Left lobe of liver (tissue), 2 donors: ENCODE data around the gene ARTN. TPM values are rescaled to one million over a fixed set of nuclear protein-coding genes. Genes with fewer than 3 reads are reported as not detected.

Experiments
- ATAC-seq: fragments of 200-7000 bp; cut with Tn5 transposase; one replicate; pipeline ENCODE4 v1.9.1; 2020; ENCODE audit warnings: mild to moderate bottlenecking, moderate library complexity
- DNase-seq: peaks from one replicate; pipeline ENCODE4 v3.0.0-alpha.2; 2020; ENCODE audit warnings: low spot score
- total RNA-seq: library from RNA; stranded (reverse); gene quantifications from one replicate; pipeline ENCODE4 v1.2.1, GENCODE V29; 2021
- donor health status: DM: no; HTN: no; CAD: no; lungs with moderate emphysema.
- donor health status: DM: no; HTN: yes; CAD: no.

ARTN gene
- total RNA-seq: 0.58 TPM

- ATAC-seq (peak; percentile 43), DNase-seq (no peak)
Observed at GRCh38 chr1:43933386-43934100, at the start of gene ARTN. ARTN (plus strand) TSS chr1:43933801; CDS start chr1:43935657, 1,856 bp downstream.

- no peak for ATAC-seq
Observed at GRCh38 chr1:43885279-43885801, 48.3 kb upstream of the ARTN start.

DNA sequence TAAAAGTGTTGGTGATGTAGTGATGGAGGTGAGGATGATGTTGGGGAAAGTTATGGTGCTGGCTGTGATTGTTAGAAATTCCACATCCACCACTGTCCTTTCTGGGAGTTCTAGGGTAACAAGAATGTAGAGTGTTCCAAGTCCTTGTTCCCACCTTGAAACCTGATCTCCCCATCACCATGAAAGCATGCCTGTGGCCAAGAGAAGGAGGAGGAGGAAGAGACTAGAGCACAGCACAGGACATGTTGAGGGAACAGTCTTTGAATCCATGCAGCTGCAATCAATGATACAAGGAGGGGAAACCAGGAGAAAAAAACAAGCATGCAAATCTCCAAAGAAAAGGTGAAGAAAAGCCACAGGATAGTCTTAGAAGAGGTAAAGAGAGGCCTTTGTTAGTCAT is 45.9 kb upstream of the ARTN start:
- ATAC-seq (no peak), DNase-seq (no peak)

More at GRCh38 chr1:43885279-43885801, 48.3 kb upstream of the ARTN start:
- DNase-seq: no peak

DNA sequence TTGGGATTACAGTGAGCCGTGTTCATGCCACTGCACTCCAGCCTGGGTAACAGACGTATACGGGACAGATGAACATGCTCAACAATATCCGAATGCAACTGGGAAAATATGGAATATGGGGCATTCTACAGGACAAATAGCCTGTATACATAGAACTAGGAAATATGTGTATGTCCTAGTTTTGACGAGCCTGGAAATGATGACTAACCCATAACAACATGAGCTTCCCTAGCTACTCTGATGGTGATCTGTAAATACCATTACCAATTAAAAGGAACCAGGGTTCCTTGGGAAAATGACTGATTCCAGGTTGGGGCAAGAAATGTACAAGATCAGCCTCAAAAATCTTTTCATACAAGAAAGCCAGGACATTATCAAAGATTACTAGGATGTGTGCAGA is 42.8 kb upstream of the ARTN start:
- DNase-seq: no peak
- no peak for ATAC-seq

DNA sequence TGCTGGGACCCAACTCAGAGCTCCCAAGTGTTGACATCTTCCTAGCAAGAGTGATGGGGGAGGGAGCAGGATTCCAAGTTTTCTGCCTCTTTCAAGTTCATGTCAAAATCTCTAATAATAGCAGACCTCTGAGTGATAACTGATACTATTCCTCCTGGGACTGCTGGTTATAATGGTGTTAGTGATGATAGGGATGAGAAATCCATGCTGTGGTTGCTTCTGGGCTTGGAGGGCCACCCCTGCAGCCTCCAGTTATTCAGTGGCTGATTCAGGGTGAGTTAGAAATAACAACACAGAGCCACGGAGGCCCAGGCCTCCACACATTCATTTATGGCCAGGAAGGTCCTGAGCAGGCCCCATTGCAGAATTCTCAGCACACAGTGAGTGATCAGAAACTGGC is 40.6 kb upstream of the ARTN start:
- DNase-seq: no peak
- ATAC-seq: no peak

GRCh38 chr1:43898981-43899380 is 34.6 kb upstream of the ARTN start:
- DNase-seq: no peak

GRCh38 chr1:43900386-43900785 is 33.2 kb upstream of the ARTN start:
- ATAC-seq (no peak), DNase-seq (no peak)

More at GRCh38 chr1:43898981-43899380, 34.6 kb upstream of the ARTN start:
- ATAC-seq: no peak

GRCh38 chr1:43901196-43901961 is 32.2 kb upstream of the ARTN start:
- DNase-seq: no peak
- peak; percentile 13 for ATAC-seq

- no peak for ATAC-seq
- DNase-seq: no peak
Observed at GRCh38 chr1:43902058-43902831, 31.4 kb upstream of the ARTN start.

DNA sequence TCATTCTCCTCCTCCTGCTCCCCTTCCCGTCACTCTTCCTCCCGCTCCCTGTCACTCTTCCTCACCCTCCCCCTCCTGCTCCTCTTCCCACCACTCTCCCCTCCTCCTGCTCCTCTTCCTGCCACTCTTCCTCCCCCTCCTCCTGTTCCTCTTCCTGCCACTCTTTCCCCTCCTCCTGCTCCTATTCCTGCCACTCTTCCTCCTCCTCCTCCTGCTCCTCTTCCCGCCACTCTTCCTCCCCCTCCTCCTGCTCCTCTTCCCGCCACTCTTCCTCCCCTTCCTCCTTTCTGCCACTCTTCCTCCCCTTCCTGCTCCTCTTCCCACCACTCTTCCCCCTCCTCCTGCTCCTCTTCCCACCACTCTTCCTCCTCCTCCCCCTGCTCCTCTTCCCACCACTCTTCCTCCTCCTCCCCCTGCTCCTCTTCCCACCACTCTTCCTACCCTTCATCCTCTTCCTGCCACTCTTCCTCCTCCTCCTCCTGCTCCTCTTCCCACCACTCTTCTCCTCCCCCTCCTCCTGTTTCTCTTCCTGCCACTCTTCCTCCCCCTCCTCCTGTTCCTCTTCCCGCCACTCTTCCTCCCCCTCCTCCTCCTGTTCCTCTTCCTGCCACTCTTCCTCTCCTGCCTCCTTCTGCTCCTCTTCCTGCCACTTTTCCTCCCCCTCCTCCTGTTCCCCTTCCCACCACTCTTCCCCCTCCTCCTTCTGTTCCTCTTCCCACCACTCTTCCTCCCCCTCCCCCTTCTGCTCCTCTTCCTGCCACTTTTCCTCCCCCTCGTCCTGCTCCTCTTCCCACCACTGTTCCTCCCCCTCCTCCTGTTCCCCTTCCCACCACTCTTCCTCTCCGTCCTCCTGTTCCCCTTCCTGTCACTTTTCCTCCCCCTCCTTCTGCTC is 28.7 kb upstream of the ARTN start:
- DNase-seq (no peak), ATAC-seq (no peak)

GRCh38 chr1:43908226-43908625 is 25.4 kb upstream of the ARTN start:
- no peak for ATAC-seq
- DNase-seq: no peak

DNA sequence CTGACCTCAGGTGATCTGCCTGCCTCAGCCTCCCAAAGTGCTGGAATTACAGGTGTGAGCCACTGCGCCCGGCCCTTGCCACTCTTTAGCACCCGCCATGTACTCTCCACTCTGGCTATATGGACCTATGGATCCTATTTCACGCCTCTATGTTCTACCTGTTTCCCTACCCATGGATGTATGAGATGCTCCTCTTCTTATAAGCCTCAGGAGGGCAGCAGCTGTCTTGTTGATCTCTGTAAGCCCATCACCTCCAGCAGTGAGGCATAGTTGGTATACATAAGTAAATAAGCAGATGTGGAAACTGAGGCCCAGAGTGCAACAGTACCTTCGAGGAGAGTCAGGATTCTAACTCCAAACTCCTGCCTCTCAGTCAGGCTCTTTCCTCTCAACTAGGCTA is 24.7 kb upstream of the ARTN start:
- ATAC-seq: no peak
- DNase-seq: no peak

DNA sequence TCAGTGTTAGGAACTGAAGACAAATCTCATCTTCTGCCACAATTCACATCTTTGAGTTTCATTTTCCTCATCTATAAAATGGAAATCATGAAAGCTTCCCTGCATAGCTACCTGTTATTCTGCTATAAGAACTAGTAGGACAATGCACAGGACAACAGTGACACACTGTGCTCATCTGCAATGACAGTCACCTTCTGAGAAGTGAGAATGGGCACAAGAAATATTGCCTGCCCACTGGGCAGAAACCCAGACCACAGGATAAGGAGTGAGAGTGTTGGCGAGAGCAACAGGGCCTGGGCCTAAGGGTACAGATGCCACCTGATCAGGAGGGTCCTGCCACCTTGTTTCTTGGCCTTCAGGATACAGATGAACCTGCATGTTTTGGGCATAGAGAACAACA is 23.3 kb upstream of the ARTN start:
- no peak for ATAC-seq
- no peak for DNase-seq

DNA sequence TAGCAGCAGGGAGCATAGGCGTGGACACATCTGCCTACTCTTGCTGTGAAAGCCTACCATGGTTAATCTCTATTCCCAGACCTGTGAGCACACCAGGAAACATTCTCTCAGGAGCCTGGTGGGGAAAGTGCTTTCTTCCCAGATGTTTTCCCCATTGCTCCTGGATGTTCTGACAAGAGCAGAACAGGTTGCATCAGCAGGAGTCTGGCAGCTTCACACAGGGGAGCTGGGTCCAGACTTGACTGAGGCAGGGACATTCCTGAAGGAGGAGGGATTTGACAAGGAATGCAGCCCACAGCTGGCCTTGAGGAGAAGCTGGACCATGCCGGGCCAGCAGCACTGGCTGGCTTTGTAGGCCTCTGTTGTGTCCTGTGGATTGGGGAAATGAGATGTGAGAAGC is 21.0 kb upstream of the ARTN start:
- DNase-seq: no peak
- no peak for ATAC-seq

- no peak for ATAC-seq
- DNase-seq: no peak
Observed at GRCh38 chr1:43913051-43913501, 20.5 kb upstream of the ARTN start.

GRCh38 chr1:43913666-43914360 is 19.8 kb upstream of the ARTN start:
- ATAC-seq (no peak), DNase-seq (no peak)

GRCh38 chr1:43914576-43915525 is 18.8 kb upstream of the ARTN start:
- ATAC-seq: peak; percentile 70
- no peak for DNase-seq

GRCh38 chr1:43919906-43920305 is 13.7 kb upstream of the ARTN start:
- DNase-seq: no peak
- no peak for ATAC-seq

DNA sequence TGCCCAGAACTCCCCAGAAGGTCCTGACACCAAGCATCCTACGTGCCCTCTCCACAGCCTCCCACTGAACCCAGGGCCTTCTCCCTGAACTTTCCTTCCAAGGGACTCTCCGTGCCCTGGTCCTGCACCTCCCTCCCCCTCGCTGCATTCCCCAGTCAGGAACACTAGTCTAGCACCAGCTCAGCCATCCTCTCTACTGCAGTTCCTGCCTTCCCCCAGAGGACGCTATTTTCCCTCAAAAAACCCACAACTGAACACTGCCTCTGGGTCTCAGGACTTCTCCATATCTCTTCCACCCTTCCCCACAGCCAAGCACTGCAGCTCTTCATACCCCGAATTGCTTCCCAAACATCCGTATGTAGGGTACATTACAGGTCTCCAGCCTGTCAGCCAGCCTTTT is 12.6 kb upstream of the ARTN start:
- no peak for DNase-seq
- ATAC-seq: no peak
